GM12872 (cell line): ENCODE measurements around the gene GNAI1.

Experiments used
- CTCF ChIP-seq: IDR thresholded peaks from 3 replicates; pipeline ENCODE4 v1.5.1; 2011; ENCODE audit warnings: low read depth, mild to moderate bottlenecking, low read length, moderate library complexity; ENCODE audit not compliant: insufficient read depth

The GNAI1 gene

GRCh38 chr7:80184693-80185092 lies 50.1 kb downstream of the GNAI1 start:
- TF ChIP-seq CTCF = no peak

- no peak for TF ChIP-seq CTCF
Measured at GRCh38 chr7:80185571-80185970, 50.9 kb downstream of the GNAI1 start.

- no peak for TF ChIP-seq CTCF
Measured at GRCh38 chr7:80186721-80187120, 52.1 kb downstream of the GNAI1 start.

GRCh38 chr7:80187279-80187678 lies 52.6 kb downstream of the GNAI1 start:
- no peak for TF ChIP-seq CTCF

GRCh38 chr7:80187727-80188126 lies 53.1 kb downstream of the GNAI1 start:
- TF ChIP-seq CTCF = no peak

GRCh38 chr7:80189638-80190037 lies 55.0 kb downstream of the GNAI1 start:
- TF ChIP-seq CTCF = no peak

- TF ChIP-seq CTCF = no peak
Measured at GRCh38 chr7:80197627-80198026, 63.0 kb downstream of the GNAI1 start.

- TF ChIP-seq CTCF = no peak
Measured at GRCh38 chr7:80199051-80199450, 64.4 kb downstream of the GNAI1 start.
